GM12801 (cell line): Measurements from ENCODE around the gene INSIG2.

Experiments
- TF ChIP-seq, protein P1 (sequence below): IDR thresholded peaks from one replicate; pipeline ENCODE4 v1.5.1; 2011; ENCODE audit warnings: control low read depth; ENCODE audit not compliant: insufficient read length; ENCODE audit errors: extremely low read depth

The INSIG2 gene

DNA sequence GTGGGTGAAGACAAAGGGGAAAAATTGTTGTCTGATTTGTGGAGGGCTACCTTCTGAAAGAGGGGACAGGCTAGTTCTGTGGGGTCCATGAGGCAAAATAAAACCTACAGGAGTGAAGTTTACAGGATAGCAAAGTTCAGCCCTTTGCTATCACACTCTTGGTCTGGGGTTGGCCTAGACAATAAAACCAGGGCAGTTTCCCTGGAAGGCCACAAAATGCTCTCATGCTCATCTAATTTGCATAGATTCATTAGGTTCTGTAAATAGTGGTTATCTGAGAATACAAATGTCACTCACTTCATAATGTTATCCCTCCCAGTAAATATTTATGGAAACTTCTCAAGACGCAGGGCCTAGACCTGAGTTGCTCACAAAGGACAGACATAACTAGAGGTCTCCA is 63.6 kb downstream of the INSIG2 start:
- TF ChIP-seq, protein P1, sequence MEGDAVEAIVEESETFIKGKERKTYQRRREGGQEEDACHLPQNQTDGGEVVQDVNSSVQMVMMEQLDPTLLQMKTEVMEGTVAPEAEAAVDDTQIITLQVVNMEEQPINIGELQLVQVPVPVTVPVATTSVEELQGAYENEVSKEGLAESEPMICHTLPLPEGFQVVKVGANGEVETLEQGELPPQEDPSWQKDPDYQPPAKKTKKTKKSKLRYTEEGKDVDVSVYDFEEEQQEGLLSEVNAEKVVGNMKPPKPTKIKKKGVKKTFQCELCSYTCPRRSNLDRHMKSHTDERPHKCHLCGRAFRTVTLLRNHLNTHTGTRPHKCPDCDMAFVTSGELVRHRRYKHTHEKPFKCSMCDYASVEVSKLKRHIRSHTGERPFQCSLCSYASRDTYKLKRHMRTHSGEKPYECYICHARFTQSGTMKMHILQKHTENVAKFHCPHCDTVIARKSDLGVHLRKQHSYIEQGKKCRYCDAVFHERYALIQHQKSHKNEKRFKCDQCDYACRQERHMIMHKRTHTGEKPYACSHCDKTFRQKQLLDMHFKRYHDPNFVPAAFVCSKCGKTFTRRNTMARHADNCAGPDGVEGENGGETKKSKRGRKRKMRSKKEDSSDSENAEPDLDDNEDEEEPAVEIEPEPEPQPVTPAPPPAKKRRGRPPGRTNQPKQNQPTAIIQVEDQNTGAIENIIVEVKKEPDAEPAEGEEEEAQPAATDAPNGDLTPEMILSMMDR = no peak

DNA sequence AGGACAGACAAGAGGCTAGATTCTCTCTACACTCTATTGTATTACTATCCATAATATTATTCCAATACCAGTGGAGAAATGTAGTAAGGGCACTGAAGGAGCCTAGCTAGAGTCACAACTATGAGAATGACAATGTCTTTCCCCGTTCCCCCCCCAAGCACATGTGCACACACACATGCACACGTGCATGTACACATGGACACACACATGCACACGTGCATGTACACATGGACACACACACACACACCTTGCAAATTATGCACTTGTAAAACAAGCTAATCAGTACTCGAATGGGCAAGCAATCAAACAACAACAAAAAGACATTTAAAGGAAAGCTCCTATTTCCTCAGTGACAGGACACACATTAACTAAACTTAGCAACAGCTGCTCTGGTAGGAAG is 65.2 kb downstream of the INSIG2 start:
- TF ChIP-seq, protein P1 = no peak

DNA sequence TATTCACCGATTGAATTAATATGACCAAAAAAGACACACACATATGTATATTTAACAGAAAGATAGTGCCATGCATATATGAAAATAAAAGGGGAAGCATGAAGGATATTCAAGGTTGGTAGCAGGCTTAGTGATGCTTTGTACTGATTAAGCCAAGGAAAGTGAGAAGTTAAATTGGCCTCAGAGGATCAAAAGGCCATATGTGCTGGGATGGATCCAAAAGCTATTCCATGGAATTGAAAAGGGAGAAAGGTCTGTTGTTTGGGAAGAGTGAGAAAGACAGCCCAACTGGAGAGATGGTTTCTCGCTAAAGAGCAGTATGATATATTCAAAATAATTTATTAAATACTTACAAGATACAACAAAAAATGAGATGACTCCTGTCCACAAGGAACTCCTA is 65.9 kb downstream of the INSIG2 start:
- TF ChIP-seq, protein P1 = no peak
